ENCODE results near the gene TYMP. TPM values are rescaled to one million over a fixed set of nuclear protein-coding genes. Genes with fewer than 3 reads are reported as not detected.

TYMP gene
- total RNA-seq, 4 donors from 2014 or later = 18.5 to 55.1 (median 39.3) TPM

DNA sequence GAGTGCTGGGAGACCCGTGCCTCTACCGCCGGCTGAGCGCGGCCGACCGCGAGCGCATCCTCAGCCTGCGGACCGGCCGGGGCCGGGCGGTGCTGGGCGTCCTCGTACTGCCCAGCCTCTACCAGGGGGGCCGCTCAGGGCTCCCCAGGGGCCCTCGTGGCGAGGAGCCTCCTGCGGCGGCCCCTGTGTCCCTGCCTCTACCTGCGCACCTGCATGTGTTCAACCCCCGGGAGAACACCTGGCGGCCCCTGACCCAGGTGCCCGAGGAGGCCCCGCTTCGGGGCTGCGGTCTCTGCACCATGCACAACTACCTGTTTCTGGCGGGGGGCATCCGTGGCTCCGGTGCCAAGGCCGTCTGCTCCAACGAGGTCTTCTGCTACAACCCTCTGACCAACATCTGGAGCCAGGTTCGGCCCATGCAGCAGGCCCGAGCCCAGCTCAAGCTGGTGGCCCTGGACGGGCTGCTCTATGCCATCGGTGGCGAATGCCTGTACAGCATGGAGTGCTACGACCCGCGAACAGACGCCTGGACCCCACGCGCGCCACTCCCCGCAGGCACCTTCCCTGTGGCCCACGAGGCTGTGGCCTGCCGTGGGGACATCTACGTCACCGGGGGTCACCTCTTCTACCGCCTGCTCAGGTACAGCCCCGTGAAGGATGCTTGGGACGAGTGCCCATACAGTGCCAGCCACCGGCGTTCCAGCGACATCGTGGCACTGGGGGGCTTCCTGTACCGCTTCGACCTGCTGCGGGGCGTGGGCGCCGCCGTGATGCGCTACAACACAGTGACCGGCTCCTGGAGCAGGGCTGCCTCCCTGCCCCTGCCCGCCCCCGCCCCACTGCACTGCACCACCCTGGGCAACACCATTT lies 19.3 kb upstream of the TYMP start:
- Histone ChIP-seq H3K27me3 (peaks cover 89% of the 10 kb centered on the region), H3K4me1 (peaks cover 0 to 28% (median 13%) of the 10 kb centered on the region in 3 donors), H3K9me3 (no peaks in the 10 kb centered on the region), H3K4me3 (peak overlapping the region in 1 of 2 donors; percentile 41), H3K36me3 (no peaks in the 10 kb centered on the region), H3K27ac (no peak overlapping the region)
- 94% methylated on average over 9 of the region's 68 CpGs; no CpG with 5 or more reads in 1 of the 2 donors for WGBS, 2 donors (ENCODE audit: low coverage in 1 of 2)
- TF ChIP-seq, protein P1, sequence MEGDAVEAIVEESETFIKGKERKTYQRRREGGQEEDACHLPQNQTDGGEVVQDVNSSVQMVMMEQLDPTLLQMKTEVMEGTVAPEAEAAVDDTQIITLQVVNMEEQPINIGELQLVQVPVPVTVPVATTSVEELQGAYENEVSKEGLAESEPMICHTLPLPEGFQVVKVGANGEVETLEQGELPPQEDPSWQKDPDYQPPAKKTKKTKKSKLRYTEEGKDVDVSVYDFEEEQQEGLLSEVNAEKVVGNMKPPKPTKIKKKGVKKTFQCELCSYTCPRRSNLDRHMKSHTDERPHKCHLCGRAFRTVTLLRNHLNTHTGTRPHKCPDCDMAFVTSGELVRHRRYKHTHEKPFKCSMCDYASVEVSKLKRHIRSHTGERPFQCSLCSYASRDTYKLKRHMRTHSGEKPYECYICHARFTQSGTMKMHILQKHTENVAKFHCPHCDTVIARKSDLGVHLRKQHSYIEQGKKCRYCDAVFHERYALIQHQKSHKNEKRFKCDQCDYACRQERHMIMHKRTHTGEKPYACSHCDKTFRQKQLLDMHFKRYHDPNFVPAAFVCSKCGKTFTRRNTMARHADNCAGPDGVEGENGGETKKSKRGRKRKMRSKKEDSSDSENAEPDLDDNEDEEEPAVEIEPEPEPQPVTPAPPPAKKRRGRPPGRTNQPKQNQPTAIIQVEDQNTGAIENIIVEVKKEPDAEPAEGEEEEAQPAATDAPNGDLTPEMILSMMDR (IDR thresholded peaks at IDR 0.05) = no peak
- TF ChIP-seq POLR2A (IDR thresholded peaks at IDR 0.05) = no peak
- no peak for TF ChIP-seq EP300 (IDR thresholded peaks at IDR 0.05)
- no peak for TF ChIP-seq POLR2AphosphoS5 (IDR thresholded peaks at IDR 0.05)
- no peak for ATAC-seq

DNA sequence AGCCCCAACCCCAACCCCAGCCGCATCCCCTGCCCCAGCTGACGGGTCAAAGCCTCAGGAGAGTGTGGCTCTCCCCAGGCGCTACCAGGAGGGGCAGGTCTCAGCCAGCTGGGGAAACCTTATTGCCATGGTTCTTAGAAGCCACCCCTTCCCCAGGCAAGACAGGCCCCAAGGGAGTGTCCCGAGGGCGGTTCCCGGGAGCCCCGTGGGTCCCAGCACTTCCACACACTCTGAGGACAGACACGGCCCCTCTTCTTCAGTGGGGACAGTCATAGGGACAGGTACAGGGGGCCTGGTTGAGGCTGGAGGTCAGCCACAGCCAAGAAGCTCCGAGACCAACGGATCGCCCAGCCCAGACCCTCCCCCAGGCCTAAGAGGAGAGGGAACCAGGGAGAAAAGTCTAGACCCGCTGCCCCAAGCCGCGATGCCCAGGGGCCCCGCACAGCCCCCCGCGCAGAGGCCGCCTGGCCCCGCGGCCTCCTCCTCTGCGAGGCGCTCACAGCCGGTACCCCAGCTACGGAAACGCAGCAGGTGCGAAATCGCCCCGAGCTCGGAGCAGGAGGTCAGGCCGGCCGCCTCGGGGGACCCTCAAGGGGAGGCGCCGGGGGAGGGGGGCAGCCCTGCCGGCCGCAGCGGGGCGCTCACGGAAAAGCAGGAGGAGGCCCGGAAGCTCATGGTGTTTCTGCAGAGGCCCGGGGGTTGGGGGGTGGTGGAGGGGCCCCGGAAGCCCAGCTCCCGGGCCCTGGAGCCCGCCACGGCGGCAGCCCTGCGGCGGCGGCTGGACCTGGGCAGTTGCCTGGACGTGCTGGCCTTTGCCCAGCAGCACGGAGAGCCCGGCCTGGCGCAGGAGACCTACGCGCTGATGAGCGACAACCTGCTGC lies 18.5 kb upstream of the TYMP start:
- H3K4me3 ChIP-seq = peak overlapping the region in 1 of 2 donors; percentile 41
- no peak overlapping the region for H3K27ac ChIP-seq
- TF ChIP-seq, protein P1 (IDR thresholded peaks at IDR 0.05) = no peak
- no peak for TF ChIP-seq POLR2A (IDR thresholded peaks at IDR 0.05)
- TF ChIP-seq EP300 (IDR thresholded peaks at IDR 0.05) = no peak
- no peak for TF ChIP-seq POLR2AphosphoS5 (IDR thresholded peaks at IDR 0.05)
- no peaks in the 10 kb centered on the region for H3K9me3 ChIP-seq
- no peaks in the 10 kb centered on the region for H3K36me3 ChIP-seq
- peaks cover 0 to 33% (median 17%) of the 10 kb centered on the region in 3 donors for H3K4me1 ChIP-seq
- H3K27me3 ChIP-seq = peaks cover 95% of the 10 kb centered on the region
- no CpG with 5 or more reads among the region's 56 CpGs for WGBS, 2 donors (ENCODE audit: low coverage in 1 of 2)
- no peak for ATAC-seq

DNA sequence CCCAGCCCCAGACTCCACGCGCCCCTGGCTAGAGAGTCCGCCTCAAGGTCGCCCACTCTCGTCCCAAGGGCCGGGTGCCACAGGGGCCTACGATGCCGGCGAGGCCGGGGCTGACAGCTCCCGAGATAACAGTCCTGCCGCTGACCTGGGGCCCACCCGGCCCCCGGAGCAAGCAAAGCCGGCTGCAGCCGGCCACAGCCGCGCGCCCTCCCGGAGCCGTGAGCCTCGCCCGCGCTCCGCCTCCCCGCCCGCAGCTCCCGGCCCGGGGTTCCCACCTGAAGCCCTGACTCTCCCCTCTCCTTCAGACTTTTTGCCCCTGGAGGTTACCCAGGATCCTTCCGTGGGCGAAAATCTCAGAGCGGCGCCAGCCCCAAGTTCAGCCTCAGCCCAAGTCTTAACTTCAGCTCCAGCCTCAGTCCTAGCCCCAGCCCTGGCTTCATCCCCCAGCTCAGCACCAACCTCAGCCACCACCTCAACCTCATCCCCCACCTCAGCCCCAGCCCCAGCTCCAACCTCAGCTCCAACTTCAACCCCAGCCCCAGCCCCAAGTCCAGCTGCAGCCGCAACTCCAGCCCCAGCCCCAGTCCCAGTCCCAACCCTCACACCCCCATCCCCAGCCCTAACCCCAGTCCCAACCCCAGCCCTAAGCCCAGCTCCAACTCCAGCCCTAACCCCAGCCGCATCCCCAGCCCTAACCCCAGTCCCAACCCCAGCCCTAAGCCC lies 17.6 kb upstream of the TYMP start:
- H3K4me3 ChIP-seq = no peak overlapping the region
- TF ChIP-seq, protein P1 (IDR thresholded peaks at IDR 0.05) = no peak
- no peak for TF ChIP-seq EP300 (IDR thresholded peaks at IDR 0.05)
- TF ChIP-seq POLR2A (IDR thresholded peaks at IDR 0.05) = no peak
- TF ChIP-seq POLR2AphosphoS5 (IDR thresholded peaks at IDR 0.05) = no peak
- no peaks in the 10 kb centered on the region for H3K36me3 ChIP-seq
- no peak for ATAC-seq
- H3K4me1 ChIP-seq = peaks cover 0 to 33% (median 17%) of the 10 kb centered on the region in 3 donors
- H3K9me3 ChIP-seq = no peaks in the 10 kb centered on the region
- WGBS, 2 donors (ENCODE audit: low coverage in 1 of 2) = 13% methylated on average over 4 of the region's 35 CpGs; no CpG with 5 or more reads in 1 of the 2 donors
- no peak overlapping the region for H3K27ac ChIP-seq
- H3K27me3 ChIP-seq = peaks cover 91% of the 10 kb centered on the region

DNA sequence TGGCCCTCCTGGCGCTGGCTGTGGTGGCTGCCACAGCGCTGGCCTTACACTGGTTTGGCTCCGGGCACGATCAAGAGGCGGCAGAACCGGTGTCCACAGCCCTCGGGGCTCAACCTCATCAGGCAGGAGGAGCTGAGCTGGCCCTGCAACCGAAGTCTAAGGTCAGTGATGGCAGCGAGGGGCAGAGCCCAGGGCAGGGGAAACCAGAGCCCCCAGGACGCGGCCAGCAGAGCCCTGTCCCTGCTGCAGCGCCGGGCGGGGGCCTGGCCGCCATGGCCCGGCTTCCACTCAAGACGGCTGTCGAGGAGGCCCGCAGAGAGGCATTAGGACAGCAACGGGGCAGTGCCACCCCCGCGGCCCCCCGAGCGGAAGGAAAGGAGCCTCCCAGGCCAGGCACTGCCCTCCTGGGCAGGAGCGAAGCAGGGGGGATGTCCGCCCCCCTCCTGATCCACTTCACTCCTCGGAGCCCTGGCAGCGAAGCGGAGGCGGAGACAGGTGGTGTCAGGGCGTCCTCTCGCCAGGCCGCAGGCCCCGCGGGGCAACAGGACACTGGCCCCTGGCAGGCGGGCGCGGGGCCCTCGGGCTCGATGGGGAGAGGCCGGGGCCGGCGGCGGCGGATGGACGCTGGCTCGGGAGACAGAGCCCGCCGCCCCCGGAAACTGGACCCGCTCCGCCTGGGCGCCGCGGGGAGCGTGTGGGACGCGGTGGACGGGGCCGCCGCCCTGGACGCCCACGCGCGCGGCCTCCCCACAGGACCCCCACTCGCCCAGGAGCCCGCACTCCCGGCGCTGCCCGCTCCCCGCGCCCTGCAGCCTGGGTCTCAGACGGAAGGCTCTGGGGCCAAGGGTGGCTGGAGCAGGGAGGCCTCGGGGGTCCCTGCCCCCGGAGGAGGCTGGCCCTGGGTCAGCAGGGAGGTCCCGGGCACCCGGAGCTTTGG lies 16.8 kb upstream of the TYMP start:
- TF ChIP-seq POLR2A (IDR thresholded peaks at IDR 0.05) (no peak), EP300 (IDR thresholded peaks at IDR 0.05) (no peak), POLR2AphosphoS5 (IDR thresholded peaks at IDR 0.05) (no peak)
- TF ChIP-seq, protein P1 (IDR thresholded peaks at IDR 0.05) = no peak
- H3K27ac ChIP-seq = no peak overlapping the region
- H3K4me1 ChIP-seq = peaks cover 0 to 33% (median 17%) of the 10 kb centered on the region in 3 donors
- H3K27me3 ChIP-seq = peaks cover 84% of the 10 kb centered on the region
- no peak for ATAC-seq
- no CpG with 5 or more reads among the region's 78 CpGs for WGBS, 2 donors (ENCODE audit: low coverage in 1 of 2)
- H3K4me3 ChIP-seq = no peak overlapping the region
- no peaks in the 10 kb centered on the region for H3K9me3 ChIP-seq
- no peaks in the 10 kb centered on the region for H3K36me3 ChIP-seq
